ENCODE data around the gene CDCA3. TPM values are rescaled to one million over a fixed set of nuclear protein-coding genes. Genes with fewer than 3 reads are reported as not detected.

Gene CDCA3
- total and polyA plus RNA-seq, 2 of the 13 experiments (the other 11 are each of a cell fraction or from before 2014, with no cell fraction given): 32.7 to 56.5 TPM

DNA sequence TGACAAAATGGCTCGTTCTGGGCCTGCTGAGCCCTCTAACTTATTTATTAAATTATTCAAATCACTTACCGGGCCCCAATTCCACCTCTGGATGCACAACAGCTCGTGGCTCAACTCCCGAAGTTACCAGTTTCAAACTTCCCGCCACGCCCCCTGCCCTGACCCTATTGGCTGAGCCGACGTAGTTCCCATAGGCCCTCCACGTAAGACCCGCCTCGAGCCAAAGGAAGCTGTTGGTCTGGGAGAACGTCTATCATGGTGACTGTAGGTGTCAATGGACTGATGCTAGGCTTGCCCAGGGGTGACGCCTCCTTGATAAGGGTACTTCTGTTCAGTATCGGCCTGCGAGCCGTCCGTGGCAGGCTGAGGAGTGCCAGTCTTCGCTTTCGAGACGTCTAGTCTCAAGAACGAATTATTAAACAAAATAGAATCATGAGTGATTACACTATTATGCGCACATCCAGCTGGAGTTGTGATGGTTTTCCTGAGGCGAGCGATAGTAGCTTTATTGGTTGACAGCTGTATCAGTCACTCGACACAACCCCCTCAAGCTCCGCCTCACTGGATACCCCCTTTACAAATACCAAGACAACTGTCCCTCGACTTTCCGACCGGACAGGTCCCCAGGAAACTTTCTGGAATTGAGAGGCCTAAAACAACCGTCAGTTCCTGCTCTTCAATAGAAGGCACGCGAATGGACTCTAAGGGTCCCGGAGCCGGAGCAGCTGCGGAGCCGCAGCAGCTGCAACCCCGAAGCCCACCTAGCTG lies at the start of gene CDCA3 (continued):
- TF ChIP-seq THAP11 (CRISPR knock-in tag; IDR thresholded peaks at IDR 0.05): peak; percentile 73; the same call in 1 of the 2 replicates
- peak; percentile 74; the same call in 1 of the 2 replicates for TF ChIP-seq ARID2 (CRISPR knock-in tag; IDR thresholded peaks at IDR 0.05; ENCODE audit: borderline replicate concordance)
- TF ChIP-seq, protein P1, sequence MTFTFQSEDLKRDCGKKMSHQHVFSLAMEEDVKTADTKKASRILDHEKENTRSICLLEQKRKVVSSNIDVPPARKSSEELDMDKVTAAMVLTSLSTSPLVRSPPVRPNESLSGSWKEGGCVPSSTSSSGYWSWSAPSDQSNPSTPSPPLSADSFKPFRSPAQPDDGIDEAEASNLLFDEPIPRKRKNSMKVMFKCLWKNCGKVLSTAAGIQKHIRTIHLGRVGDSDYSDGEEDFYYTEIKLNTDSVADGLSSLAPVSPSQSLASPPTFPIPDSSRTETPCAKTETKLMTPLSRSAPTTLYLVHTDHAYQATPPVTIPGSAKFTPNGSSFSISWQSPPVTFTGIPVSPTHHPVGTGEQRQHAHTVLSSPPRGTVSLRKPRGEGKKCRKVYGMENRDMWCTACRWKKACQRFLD (CRISPR knock-in tag; IDR thresholded peaks at IDR 0.05; ENCODE audit: borderline replicate concordance): peak; percentile 71; the same call in 1 of the 2 replicates
- TF ChIP-seq MAFG (CRISPR knock-in tag; IDR thresholded peaks at IDR 0.05): no peak
- TF ChIP-seq, protein P2, sequence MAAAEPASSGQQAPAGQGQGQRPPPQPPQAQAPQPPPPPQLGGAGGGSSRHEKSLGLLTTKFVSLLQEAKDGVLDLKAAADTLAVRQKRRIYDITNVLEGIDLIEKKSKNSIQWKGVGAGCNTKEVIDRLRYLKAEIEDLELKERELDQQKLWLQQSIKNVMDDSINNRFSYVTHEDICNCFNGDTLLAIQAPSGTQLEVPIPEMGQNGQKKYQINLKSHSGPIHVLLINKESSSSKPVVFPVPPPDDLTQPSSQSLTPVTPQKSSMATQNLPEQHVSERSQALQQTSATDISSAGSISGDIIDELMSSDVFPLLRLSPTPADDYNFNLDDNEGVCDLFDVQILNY (CRISPR knock-in tag; conservative IDR thresholded peaks at IDR 0.05): peak; percentile 98
- 0 out of 2 replicates have a peak, but pooled peaks have one; percentile 35 for TF ChIP-seq ZNF264 (CRISPR knock-in tag; IDR thresholded peaks at IDR 0.05)
- TF ChIP-seq NFE2 (CRISPR knock-in tag; IDR thresholded peaks at IDR 0.05): no peak
- TF ChIP-seq SP4 (CRISPR knock-in tag; IDR thresholded peaks at IDR 0.05): peak; percentile 69
- TF ChIP-seq ZNF878 (CRISPR knock-in tag; IDR thresholded peaks at IDR 0.05): 0 out of 2 replicates have a peak, but pooled peaks have one; percentile 73
- no peak for TF ChIP-seq ETV6 (CRISPR knock-in tag; conservative IDR thresholded peaks at IDR 0.05)
- TF ChIP-seq REPIN1 (CRISPR knock-in tag; IDR thresholded peaks at IDR 0.05; ENCODE audit: borderline replicate concordance, low read depth): peak; percentile 48; the same call in 1 of the 2 replicates
- TF ChIP-seq SP2 (CRISPR knock-in tag; IDR thresholded peaks at IDR 0.05): peak; percentile 94
- TF ChIP-seq, protein P3, sequence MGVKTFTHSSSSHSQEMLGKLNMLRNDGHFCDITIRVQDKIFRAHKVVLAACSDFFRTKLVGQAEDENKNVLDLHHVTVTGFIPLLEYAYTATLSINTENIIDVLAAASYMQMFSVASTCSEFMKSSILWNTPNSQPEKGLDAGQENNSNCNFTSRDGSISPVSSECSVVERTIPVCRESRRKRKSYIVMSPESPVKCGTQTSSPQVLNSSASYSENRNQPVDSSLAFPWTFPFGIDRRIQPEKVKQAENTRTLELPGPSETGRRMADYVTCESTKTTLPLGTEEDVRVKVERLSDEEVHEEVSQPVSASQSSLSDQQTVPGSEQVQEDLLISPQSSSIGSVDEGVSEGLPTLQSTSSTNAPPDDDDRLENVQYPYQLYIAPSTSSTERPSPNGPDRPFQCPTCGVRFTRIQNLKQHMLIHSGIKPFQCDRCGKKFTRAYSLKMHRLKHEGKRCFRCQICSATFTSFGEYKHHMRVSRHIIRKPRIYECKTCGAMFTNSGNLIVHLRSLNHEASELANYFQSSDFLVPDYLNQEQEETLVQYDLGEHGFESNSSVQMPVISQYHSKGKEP (CRISPR knock-in tag; IDR thresholded peaks at IDR 0.05): no peak
- TF ChIP-seq GATAD1 (CRISPR knock-in tag; IDR thresholded peaks at IDR 0.05): peak; percentile 86
- TF ChIP-seq, protein P4, sequence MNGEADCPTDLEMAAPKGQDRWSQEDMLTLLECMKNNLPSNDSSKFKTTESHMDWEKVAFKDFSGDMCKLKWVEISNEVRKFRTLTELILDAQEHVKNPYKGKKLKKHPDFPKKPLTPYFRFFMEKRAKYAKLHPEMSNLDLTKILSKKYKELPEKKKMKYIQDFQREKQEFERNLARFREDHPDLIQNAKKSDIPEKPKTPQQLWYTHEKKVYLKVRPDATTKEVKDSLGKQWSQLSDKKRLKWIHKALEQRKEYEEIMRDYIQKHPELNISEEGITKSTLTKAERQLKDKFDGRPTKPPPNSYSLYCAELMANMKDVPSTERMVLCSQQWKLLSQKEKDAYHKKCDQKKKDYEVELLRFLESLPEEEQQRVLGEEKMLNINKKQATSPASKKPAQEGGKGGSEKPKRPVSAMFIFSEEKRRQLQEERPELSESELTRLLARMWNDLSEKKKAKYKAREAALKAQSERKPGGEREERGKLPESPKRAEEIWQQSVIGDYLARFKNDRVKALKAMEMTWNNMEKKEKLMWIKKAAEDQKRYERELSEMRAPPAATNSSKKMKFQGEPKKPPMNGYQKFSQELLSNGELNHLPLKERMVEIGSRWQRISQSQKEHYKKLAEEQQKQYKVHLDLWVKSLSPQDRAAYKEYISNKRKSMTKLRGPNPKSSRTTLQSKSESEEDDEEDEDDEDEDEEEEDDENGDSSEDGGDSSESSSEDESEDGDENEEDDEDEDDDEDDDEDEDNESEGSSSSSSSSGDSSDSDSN (CRISPR knock-in tag; IDR thresholded peaks at IDR 0.05): no peak
- TF ChIP-seq ADNP (CRISPR knock-in tag; IDR thresholded peaks at IDR 0.05): no peak
- TF ChIP-seq, protein P5, sequence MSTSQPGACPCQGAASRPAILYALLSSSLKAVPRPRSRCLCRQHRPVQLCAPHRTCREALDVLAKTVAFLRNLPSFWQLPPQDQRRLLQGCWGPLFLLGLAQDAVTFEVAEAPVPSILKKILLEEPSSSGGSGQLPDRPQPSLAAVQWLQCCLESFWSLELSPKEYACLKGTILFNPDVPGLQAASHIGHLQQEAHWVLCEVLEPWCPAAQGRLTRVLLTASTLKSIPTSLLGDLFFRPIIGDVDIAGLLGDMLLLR (CRISPR knock-in tag; IDR thresholded peaks at IDR 0.05): peak; percentile 65; the same call in 1 of the 2 replicates
- TF ChIP-seq GATA4 (IDR thresholded peaks at IDR 0.05; ENCODE audit: borderline replicate concordance, low read depth): peak; percentile 81; the same call in 1 of the 2 replicates
- TF ChIP-seq GABPA (IDR thresholded peaks at IDR 0.05; ENCODE audit: low read depth, low read length): no peak
- peak; percentile 62 for TF ChIP-seq GABPA (CRISPR knock-in tag; IDR thresholded peaks at IDR 0.05; ENCODE audit: low read depth)
- TF ChIP-seq ZNF614 (CRISPR knock-in tag; IDR thresholded peaks at IDR 0.05; ENCODE audit: borderline replicate concordance): 0 out of 2 replicates have a peak, but pooled peaks have one; percentile 27
- TF ChIP-seq MBNL3 (CRISPR knock-in tag; conservative IDR thresholded peaks at IDR 0.05): no peak
- TF ChIP-seq ZNF256 (CRISPR knock-in tag; conservative IDR thresholded peaks at IDR 0.05): no peak
- TF ChIP-seq ATF7-NPFF (CRISPR knock-in tag; IDR thresholded peaks at IDR 0.05; ENCODE audit: low read depth): peak; percentile 46

Measured in HepG2 (cell line).